Right renal pelvis (tissue), 4 donors: ENCODE data around the gene MGMT. TPM values are rescaled to one million over a fixed set of nuclear protein-coding genes. Genes with fewer than 3 reads are reported as not detected.

ENCODE experiments used
- DNase-seq, 4 donors: peaks; one replicate each; pipeline ENCODE4 v3.0.0-alpha.2; 2013; ENCODE audit warnings: low read depth in 4 of 4, low spot score in 3 of 4, missing footprints in 1 of 4
- polyA plus RNA-seq, 4 donors: library from polyadenylated mRNA; unstranded; fragments of 120-200 nt; gene quantifications; one replicate each; pipeline ENCODE4 v1.2.1, GENCODE V29; 2013; ENCODE audit not compliant: insufficient read length in 4 of 4

MGMT gene
- polyA plus RNA-seq, 4 donors: 17.6 to 24.0 (median 19.9) TPM

- no peak for DNase-seq
Measured at GRCh38 chr10:129642427-129642826, 175.4 kb downstream of the MGMT start.

GRCh38 chr10:129643266-129643665, 176.2 kb downstream of the MGMT start:
- no peak for DNase-seq

- no peak for DNase-seq
Measured at GRCh38 chr10:129645487-129645886, 178.4 kb downstream of the MGMT start.

GRCh38 chr10:129646973-129647372, 179.9 kb downstream of the MGMT start:
- no peak for DNase-seq

GRCh38 chr10:129647590-129647989, 180.5 kb downstream of the MGMT start:
- no peak for DNase-seq

GRCh38 chr10:129648856-129649255, 181.8 kb downstream of the MGMT start:
- no peak for DNase-seq

- no peak for DNase-seq
Measured at GRCh38 chr10:129652021-129652420, 185.0 kb downstream of the MGMT start.

GRCh38 chr10:129652521-129653201, 185.6 kb downstream of the MGMT start:
- no peak for DNase-seq

GRCh38 chr10:129653428-129653827, 186.4 kb downstream of the MGMT start:
- no peak for DNase-seq

GRCh38 chr10:129653861-129654260, 186.8 kb downstream of the MGMT start:
- DNase-seq: no peak

GRCh38 chr10:129654461-129654860, 187.4 kb downstream of the MGMT start:
- no peak for DNase-seq

GRCh38 chr10:129655007-129655678, 188.1 kb downstream of the MGMT start:
- no peak for DNase-seq

GRCh38 chr10:129655679-129656031, 188.6 kb downstream of the MGMT start:
- no peak for DNase-seq

- no peak for DNase-seq
Measured at GRCh38 chr10:129656642-129657041, 189.6 kb downstream of the MGMT start.

- DNase-seq: no peak
Measured at GRCh38 chr10:129657297-129658017, 190.4 kb downstream of the MGMT start.

- no peak for DNase-seq
Measured at GRCh38 chr10:129658376-129659072, 191.5 kb downstream of the MGMT start.

- peak in 1 of 4 donors; percentile 22 for DNase-seq
Measured at GRCh38 chr10:129659508-129660268, 192.6 kb downstream of the MGMT start.

- DNase-seq: peak in 1 of 4 donors; percentile 14
Measured at GRCh38 chr10:129660569-129660968, 193.5 kb downstream of the MGMT start.

- no peak for DNase-seq
Measured at GRCh38 chr10:129662426-129662825, 195.4 kb downstream of the MGMT start.

GRCh38 chr10:129670124-129670523, 203.1 kb downstream of the MGMT start:
- no peak for DNase-seq
